SK-N-SH (cell line): ENCODE measurements around the gene LRP11. TPM values are rescaled to one million over a fixed set of nuclear protein-coding genes. Genes with fewer than 3 reads are reported as not detected.

ENCODE experiments used
- CTCF ChIA-PET: fragments of 300-600, 350-600 bp; formaldehyde crosslinking; extraction: SDS; loops from one replicate; lab custom pipeline; 2021; lab: Yijun Ruan, JAX
- POLR2A ChIA-PET: fragments of 350-600 bp; sonication (Branson Sonifier 250); formaldehyde crosslinking; extraction: SDS; loops from one replicate; lab custom pipeline; 2020; ENCODE audit warnings: antibody characterized with exemption, inconsistent platforms; lab: Yijun Ruan, JAX
- DNase-seq: peaks from one replicate; pipeline ENCODE4 v3.0.0; 2012
- H2AFZ ChIP-seq: fragments of 200-600 bp; sonication (generic); 2 replicates; pipeline ENCODE4 v1.8.1; 2016; ENCODE audit warnings: antibody characterized with exemption, mild to moderate bottlenecking, low read depth
- H3F3A ChIP-seq: fragments of 200-600 bp; sonication (generic); replicated peaks from 2 replicates; pipeline ENCODE3; 2016; ENCODE audit warnings: antibody characterized with exemption, mild to moderate bottlenecking; ENCODE audit not compliant: insufficient read depth
- H3K27ac ChIP-seq, 2 experiments: fragments of 200-500 bp in 1 of 2; fragments of 200-600 bp in 1 of 2; sonication (Bioruptor generic) in 1 of 2; sonication (generic), shearing (Covaris generic) in 1 of 2; 2 replicates each; pipeline versions ENCODE4 v1.5.1 to v1.6.1; 2014 to 2016; ENCODE audit warnings: low read depth in 2 of 2, inconsistent platforms in 1 of 2, low read length in 1 of 2, mild to moderate bottlenecking in 1 of 2, mixed read lengths in 1 of 2
- H3K27me3 ChIP-seq: fragments of 200-600 bp; sonication (generic), shearing (Covaris generic); 2 replicates; pipeline ENCODE4 v1.6.1; 2016; ENCODE audit warnings: mixed run types; ENCODE audit not compliant: insufficient read depth
- H3K36me3 ChIP-seq, 2 experiments: fragments of 200-500 bp in 1 of 2; fragments of 200-600 bp in 1 of 2; sonication (Bioruptor generic) in 1 of 2; sonication (generic) in 1 of 2; replicated peaks in 1 of 2; 2 replicates each; pipeline versions ENCODE3 to v1.5.1; 2014 to 2016; ENCODE audit warnings: low read length in 1 of 2, mild to moderate bottlenecking in 1 of 2; ENCODE audit not compliant: insufficient read depth in 2 of 2, control insufficient read depth in 1 of 2
- H3K4me1 ChIP-seq, 2 experiments: fragments of 200-500 bp in 1 of 2; fragments of 200-600 bp in 1 of 2; sonication (Bioruptor generic) in 1 of 2; sonication (generic), shearing (Covaris generic) in 1 of 2; 2 replicates each; pipeline versions ENCODE4 v1.5.1 to v1.6.1; 2014 to 2016; ENCODE audit warnings: low read depth in 1 of 2, low read length in 1 of 2, mixed run types in 1 of 2; ENCODE audit not compliant: insufficient read depth in 2 of 2, control insufficient read depth in 1 of 2
- H3K4me2 ChIP-seq: fragments of 200-600 bp; sonication (generic), shearing (Covaris generic); 2 replicates; pipeline ENCODE4 v1.6.1; 2017; ENCODE audit warnings: mixed run types
- H3K4me3 ChIP-seq, 2 experiments: fragments of 200-500 bp in 1 of 2; fragments of 200-600 bp in 1 of 2; sonication (Bioruptor generic) in 1 of 2; sonication (generic), shearing (Covaris generic) in 1 of 2; 2 replicates each; pipeline versions ENCODE4 v1.5.1 to v1.8.1; 2014 to 2016; ENCODE audit warnings: low read depth in 2 of 2, inconsistent platforms in 1 of 2, low read length in 1 of 2, mild to moderate bottlenecking in 1 of 2, mixed read lengths in 1 of 2, moderate library complexity in 1 of 2
- H3K79me2 ChIP-seq: fragments of 200-600 bp; sonication (generic); 2 replicates; pipeline ENCODE4 v1.8.1; 2017; ENCODE audit warnings: mild to moderate bottlenecking; ENCODE audit not compliant: insufficient read depth
- H3K9ac ChIP-seq: fragments of 200-600 bp; sonication (generic); 2 replicates; pipeline ENCODE4 v1.6.1; 2017; ENCODE audit warnings: mixed run types
- H3K9me2 ChIP-seq: fragments of 200-600 bp; sonication (generic); 2 replicates; pipeline ENCODE4 v1.6.1; 2017; ENCODE audit warnings: mixed run types
- H3K9me3 ChIP-seq: fragments of 200-600 bp; sonication (generic); 2 replicates; pipeline ENCODE4 v1.6.1; 2017; ENCODE audit warnings: mixed run types, mild to moderate bottlenecking, moderate library complexity
- H4K20me1 ChIP-seq: fragments of 200-600 bp; sonication (generic); 2 replicates; pipeline ENCODE4 v1.6.1; 2017; ENCODE audit warnings: mild to moderate bottlenecking, mixed run types; ENCODE audit not compliant: insufficient read depth
- CHD2 ChIP-seq: fragments of 150-350 bp; IDR thresholded peaks from 2 replicates; pipeline ENCODE4 v1.6.1; 2018; ENCODE audit warnings: low read length; ENCODE audit not compliant: partially characterized antibody
- EP300 ChIP-seq, 2 experiments: IDR thresholded peaks; 2 replicates each; pipeline versions ENCODE4 v1.4.0 to v1.6.1; 2012; ENCODE audit warnings: borderline replicate concordance in 1 of 2, low read depth in 1 of 2, low read length in 1 of 2
- EZH2phosphoT487 ChIP-seq: fragments of 200-600 bp; sonication (generic); IDR thresholded peaks from 2 replicates; pipeline ENCODE4 v1.6.1; 2017; ENCODE audit warnings: low read depth, mixed run types, mild to moderate bottlenecking, antibody characterized with exemption, moderate library complexity, borderline replicate concordance
- FOXM1 ChIP-seq: IDR thresholded peaks from 2 replicates; pipeline ENCODE4 v1.4.0; 2012; ENCODE audit warnings: low read depth, mild to moderate bottlenecking
- GABPA ChIP-seq: IDR thresholded peaks from 2 replicates; pipeline ENCODE4 v1.4.0; 2012; ENCODE audit warnings: low read depth, mild to moderate bottlenecking
- GATA2 ChIP-seq: sonication (generic); formaldehyde crosslinking; IDR thresholded peaks from 2 replicates; pipeline ENCODE4 v1.5.0; 2020; ENCODE audit warnings: mild to moderate bottlenecking, missing genetic modification reagents
- JUND ChIP-seq: IDR thresholded peaks from 2 replicates; pipeline ENCODE4 v1.4.0; 2012
- MXI1 ChIP-seq: IDR thresholded peaks from 2 replicates; pipeline ENCODE4 v1.6.1; 2012; ENCODE audit warnings: mild to moderate bottlenecking, low read depth, low read length, improper control_type of control experiment
- RAD21 ChIP-seq: IDR thresholded peaks from 2 replicates; pipeline ENCODE4 v1.6.1; 2012; ENCODE audit warnings: mild to moderate bottlenecking, low read length
- TAF1 ChIP-seq: IDR thresholded peaks from 2 replicates; pipeline ENCODE4 v1.6.1; 2012; ENCODE audit warnings: low read depth, mild to moderate bottlenecking, low read length, moderate library complexity, borderline replicate concordance
- TEAD4 ChIP-seq: IDR thresholded peaks from 2 replicates; pipeline ENCODE4 v1.4.0; 2012; ENCODE audit warnings: mild to moderate bottlenecking, borderline replicate concordance; ENCODE audit not compliant: insufficient read depth
- WGBS: methylation state at CpG from one replicate; pipeline ENCODE4 v1.1.6; 2017; ENCODE audit warnings: low lambda C conversion rate; 5-methylcytosine and 5-hydroxymethylcytosine counted together
- polyA plus RNA-seq, 3 experiments: library from polyadenylated mRNA; depleted of rRNA; stranded (reverse); fragments of >200 nt; gene quantifications; 2 replicates each; pipeline ENCODE4 v1.2.3, GENCODE V29; 2012
- TF ChIP-seq, protein P1 (sequence below): fragments of 150-350 bp; IDR thresholded peaks from 2 replicates; pipeline ENCODE4 v1.6.1; 2016; ENCODE audit warnings: mild to moderate bottlenecking, low read depth, low read length
- TF ChIP-seq, protein P2 (sequence below): IDR thresholded peaks from 2 replicates; pipeline ENCODE4 v1.4.0; 2012; ENCODE audit warnings: low read depth, borderline replicate concordance
- TF ChIP-seq, protein P3 (sequence below): IDR thresholded peaks from 2 replicates; pipeline ENCODE4 v1.4.0; 2012; ENCODE audit warnings: low read depth
- TF ChIP-seq, protein P4 (sequence below): IDR thresholded peaks from 2 replicates; pipeline ENCODE4 v1.4.0; 2012; ENCODE audit warnings: low read depth, borderline replicate concordance
- TF ChIP-seq, protein P5 (sequence below): fragments of 150-350 bp; IDR thresholded peaks from 2 replicates; pipeline ENCODE4 v1.6.1; 2017; ENCODE audit warnings: antibody characterized with exemption, low read length, low read depth, borderline replicate concordance
- TF ChIP-seq, protein P6 (sequence below): IDR thresholded peaks from 2 replicates; pipeline ENCODE4; 2012

Gene LRP11
- polyA plus RNA-seq, 1 of the 3 experiments (the other 2 are of a cell fraction), result 25.0 TPM

DNA sequence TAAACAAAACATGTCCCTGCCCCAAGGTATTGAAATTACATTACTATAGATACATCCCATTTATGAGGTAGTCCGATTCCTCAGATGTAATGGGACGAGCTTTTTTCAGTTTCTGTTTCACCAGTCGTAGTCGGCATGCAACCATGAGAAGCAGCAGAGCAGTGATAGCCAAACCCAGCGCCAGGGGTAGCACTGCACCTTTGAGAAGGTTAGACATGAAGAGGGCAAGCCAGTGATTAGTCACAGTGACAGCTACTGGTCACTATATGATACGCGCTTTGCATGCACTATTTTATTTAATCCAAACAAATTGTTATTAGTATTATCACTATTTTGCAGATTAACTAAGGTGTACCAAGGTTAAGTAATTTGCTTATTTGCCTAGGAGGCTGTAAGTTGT, 43.7 kb downstream of the LRP11 start:
- no peak overlapping the region for H2AFZ ChIP-seq
- POLR2A ChIA-PET, result no interaction called here
- H4K20me1 ChIP-seq, result no peaks in the 10 kb centered on the region
- H3F3A ChIP-seq, result peaks cover 3% of the 10 kb centered on the region
- no peaks in the 10 kb centered on the region for H3K27me3 ChIP-seq
- H3K36me3 ChIP-seq, result peaks cover 24 to 25% of the 10 kb centered on the region in 2 experiments
- WGBS, result 94% methylated on average over 7 of the region's 7 CpGs
- no peak overlapping the region for H3K4me3 ChIP-seq
- no peaks in the 10 kb centered on the region for H3K79me2 ChIP-seq
- H3K9me3 ChIP-seq, result no peaks in the 10 kb centered on the region
- H3K9ac ChIP-seq, result no peak overlapping the region
- DNase-seq, result no peak
- CTCF ChIA-PET, result interaction anchor here (1.8 kb wide), 1 partner anchor 13 kb away, joined by 6 read pairs; no protein-coding TSS in a partner anchor
- H3K4me1 ChIP-seq, result no peaks in the 10 kb centered on the region
- TF ChIP-seq TEAD4 (no peak), MXI1 (no peak), CHD2 (no peak), JUND (no peak), FOXM1 (no peak), GABPA (no peak), EP300 (IDR thresholded peaks at IDR 0.05; ENCODE audit: borderline replicate concordance in 1 of 2, low read depth in 1 of 2, low read length in 1 of 2) (no peak), RAD21 (no peak), EZH2phosphoT487 (no peak), TAF1 (no peak), GATA2 (no peak)
- TF ChIP-seq, protein P1, sequence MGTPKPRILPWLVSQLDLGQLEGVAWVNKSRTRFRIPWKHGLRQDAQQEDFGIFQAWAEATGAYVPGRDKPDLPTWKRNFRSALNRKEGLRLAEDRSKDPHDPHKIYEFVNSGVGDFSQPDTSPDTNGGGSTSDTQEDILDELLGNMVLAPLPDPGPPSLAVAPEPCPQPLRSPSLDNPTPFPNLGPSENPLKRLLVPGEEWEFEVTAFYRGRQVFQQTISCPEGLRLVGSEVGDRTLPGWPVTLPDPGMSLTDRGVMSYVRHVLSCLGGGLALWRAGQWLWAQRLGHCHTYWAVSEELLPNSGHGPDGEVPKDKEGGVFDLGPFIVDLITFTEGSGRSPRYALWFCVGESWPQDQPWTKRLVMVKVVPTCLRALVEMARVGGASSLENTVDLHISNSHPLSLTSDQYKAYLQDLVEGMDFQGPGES, result no peak
- TF ChIP-seq, protein P2, sequence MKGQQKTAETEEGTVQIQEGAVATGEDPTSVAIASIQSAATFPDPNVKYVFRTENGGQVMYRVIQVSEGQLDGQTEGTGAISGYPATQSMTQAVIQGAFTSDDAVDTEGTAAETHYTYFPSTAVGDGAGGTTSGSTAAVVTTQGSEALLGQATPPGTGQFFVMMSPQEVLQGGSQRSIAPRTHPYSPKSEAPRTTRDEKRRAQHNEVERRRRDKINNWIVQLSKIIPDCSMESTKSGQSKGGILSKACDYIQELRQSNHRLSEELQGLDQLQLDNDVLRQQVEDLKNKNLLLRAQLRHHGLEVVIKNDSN, result no peak
- TF ChIP-seq, protein P3, sequence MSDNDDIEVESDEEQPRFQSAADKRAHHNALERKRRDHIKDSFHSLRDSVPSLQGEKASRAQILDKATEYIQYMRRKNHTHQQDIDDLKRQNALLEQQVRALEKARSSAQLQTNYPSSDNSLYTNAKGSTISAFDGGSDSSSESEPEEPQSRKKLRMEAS, result no peak
- TF ChIP-seq, protein P4, sequence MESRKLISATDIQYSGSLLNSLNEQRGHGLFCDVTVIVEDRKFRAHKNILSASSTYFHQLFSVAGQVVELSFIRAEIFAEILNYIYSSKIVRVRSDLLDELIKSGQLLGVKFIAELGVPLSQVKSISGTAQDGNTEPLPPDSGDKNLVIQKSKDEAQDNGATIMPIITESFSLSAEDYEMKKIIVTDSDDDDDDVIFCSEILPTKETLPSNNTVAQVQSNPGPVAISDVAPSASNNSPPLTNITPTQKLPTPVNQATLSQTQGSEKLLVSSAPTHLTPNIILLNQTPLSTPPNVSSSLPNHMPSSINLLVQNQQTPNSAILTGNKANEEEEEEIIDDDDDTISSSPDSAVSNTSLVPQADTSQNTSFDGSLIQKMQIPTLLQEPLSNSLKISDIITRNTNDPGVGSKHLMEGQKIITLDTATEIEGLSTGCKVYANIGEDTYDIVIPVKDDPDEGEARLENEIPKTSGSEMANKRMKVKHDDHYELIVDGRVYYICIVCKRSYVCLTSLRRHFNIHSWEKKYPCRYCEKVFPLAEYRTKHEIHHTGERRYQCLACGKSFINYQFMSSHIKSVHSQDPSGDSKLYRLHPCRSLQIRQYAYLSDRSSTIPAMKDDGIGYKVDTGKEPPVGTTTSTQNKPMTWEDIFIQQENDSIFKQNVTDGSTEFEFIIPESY, result no peak
- TF ChIP-seq, protein P5, sequence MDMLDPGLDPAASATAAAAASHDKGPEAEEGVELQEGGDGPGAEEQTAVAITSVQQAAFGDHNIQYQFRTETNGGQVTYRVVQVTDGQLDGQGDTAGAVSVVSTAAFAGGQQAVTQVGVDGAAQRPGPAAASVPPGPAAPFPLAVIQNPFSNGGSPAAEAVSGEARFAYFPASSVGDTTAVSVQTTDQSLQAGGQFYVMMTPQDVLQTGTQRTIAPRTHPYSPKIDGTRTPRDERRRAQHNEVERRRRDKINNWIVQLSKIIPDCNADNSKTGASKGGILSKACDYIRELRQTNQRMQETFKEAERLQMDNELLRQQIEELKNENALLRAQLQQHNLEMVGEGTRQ, result no peak
- TF ChIP-seq, protein P6, sequence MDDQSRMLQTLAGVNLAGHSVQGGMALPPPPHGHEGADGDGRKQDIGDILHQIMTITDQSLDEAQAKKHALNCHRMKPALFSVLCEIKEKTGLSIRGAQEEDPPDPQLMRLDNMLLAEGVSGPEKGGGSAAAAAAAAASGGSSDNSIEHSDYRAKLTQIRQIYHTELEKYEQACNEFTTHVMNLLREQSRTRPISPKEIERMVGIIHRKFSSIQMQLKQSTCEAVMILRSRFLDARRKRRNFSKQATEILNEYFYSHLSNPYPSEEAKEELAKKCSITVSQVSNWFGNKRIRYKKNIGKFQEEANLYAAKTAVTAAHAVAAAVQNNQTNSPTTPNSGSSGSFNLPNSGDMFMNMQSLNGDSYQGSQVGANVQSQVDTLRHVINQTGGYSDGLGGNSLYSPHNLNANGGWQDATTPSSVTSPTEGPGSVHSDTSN, result no peak
- H3K27ac ChIP-seq, result no peak overlapping the region
- H3K9me2 ChIP-seq, result no peaks in the 10 kb centered on the region
- no peak overlapping the region for H3K4me2 ChIP-seq
